HG03175 (cell line): Measurements from ENCODE around the gene TLCD1.

Experiments used
- ATAC-seq: cut with Tn5 transposase; IDR thresholded peaks from one replicate; pipeline ENCODE4 v1.9.1; 2021; ENCODE audit warnings: mild to moderate bottlenecking, moderate library complexity; ENCODE audit not compliant: unreplicated experiment

Gene TLCD1

DNA sequence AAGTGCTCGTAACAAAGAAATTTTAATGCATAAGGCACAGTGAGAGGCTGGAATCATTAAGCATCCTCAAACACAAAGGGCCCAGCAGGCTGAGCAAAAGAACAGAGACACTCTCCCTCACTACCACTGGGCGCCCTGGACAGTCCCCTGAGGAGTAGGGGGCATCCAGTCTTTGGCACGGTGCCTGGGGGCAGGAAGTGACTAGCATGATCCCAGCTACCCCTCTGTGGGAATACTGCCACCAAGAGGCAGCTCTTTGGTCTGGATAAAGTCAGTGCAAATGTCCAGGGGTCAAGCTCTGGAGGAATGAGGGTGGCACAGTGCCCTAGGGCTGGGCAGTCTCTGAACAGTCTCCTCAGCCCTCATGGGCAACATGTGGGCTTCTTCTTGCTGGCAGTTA is 11.8 kb downstream of the TLCD1 start:
- ATAC-seq, result no peak

GRCh38 chr17:28712705-28713415 is 13.2 kb downstream of the TLCD1 start:
- ATAC-seq, result no peak

- ATAC-seq, result no peak
Measured at GRCh38 chr17:28712032-28712704, 13.9 kb downstream of the TLCD1 start.

DNA sequence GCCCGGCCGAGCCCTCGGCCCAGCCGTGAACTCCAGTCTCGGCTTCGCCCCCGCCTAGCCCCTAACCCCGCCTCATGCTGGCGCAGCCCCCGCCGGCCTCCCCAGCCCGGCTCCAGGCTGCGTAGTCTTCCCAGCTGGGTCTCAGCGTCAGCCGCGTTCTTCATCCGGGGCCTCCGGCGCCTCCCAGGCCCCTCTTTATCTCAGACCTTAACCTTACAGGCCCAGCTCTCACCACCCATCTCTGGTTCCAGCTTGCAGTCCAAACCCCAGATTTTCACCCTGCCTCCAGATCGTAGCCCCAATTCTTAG is 14.4 kb downstream of the TLCD1 start, which contains the start of gene PROCA1:
Gene PROCA1 (minus strand): TSS at position 166 of the 309 bp plus-strand sequence. CDS start 228 bp downstream, outside the sequence.
- peak; percentile 15 for ATAC-seq

GRCh38 chr17:28710861-28711722 is 14.9 kb downstream of the TLCD1 start:
- peak; percentile 70 for ATAC-seq

GRCh38 chr17:28707339-28707720 is 18.7 kb downstream of the TLCD1 start:
- no peak for ATAC-seq

- no peak for ATAC-seq
Measured at GRCh38 chr17:28706471-28707338, 19.3 kb downstream of the TLCD1 start.

DNA sequence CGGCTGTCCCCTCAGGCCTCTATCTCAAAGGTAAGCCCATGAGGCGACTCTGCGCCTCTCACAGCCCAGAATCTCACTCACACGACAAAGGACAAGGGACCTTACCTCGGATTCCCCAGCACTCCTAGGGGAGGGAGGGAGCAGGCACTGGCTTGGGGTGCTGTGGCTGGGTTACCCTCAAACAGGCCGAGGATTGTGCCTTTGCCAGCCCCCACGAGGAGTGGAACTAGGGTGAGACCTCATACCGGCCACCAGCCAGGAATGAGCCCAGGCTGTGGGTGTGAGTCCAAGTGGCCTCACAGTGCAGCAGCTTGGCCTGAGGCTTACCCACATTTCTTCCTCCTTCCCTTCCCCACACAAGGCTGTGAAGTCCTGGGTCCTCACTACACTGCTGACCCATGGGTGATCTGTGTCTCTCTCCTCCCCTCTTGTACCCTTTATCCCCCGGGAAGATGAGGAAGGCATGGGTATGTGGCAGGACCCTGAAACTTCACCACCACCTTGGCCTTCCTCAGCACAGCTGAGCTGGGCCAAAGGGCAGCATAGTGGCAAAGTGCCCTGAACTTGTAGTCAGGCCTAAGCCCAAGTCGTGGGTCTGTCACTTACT is 20.2 kb downstream of the TLCD1 start:
- ATAC-seq, result no peak

GRCh38 chr17:28705074-28705659 is 20.9 kb downstream of the TLCD1 start:
- no peak for ATAC-seq

DNA sequence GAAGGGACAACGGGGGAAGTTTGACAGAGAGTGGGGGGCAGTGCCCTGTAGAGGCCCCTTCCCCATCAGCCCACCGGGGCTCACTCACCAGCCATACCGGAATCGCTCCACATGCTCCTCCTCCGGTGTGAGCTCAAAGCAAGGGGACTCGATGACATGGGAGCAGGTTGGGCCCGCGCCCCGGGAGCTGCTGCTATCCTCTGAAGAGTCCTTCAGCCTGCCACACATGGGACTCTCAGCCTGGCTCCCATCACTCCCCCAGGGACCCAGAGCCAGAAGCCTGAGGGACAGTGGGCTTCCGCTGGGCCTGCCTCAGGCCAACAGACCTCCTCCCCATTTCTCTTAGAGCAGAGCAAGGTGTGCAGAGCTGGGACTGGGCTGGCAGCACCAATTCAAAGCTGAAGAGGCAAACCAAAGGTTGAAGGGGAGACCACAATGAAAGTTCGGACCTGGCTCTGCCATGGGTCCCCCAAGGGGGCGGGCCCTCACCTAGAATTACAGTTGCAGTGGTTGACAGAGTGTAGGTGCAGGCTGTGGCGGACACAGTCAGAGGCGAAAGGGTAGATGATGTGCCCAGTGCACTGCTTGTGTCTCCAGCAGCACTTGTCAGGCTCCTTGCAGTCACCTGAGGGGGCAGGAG is 21.7 kb downstream of the TLCD1 start:
- ATAC-seq, result no peak

GRCh38 chr17:28703552-28704218 is 22.3 kb downstream of the TLCD1 start:
- no peak for ATAC-seq

DNA sequence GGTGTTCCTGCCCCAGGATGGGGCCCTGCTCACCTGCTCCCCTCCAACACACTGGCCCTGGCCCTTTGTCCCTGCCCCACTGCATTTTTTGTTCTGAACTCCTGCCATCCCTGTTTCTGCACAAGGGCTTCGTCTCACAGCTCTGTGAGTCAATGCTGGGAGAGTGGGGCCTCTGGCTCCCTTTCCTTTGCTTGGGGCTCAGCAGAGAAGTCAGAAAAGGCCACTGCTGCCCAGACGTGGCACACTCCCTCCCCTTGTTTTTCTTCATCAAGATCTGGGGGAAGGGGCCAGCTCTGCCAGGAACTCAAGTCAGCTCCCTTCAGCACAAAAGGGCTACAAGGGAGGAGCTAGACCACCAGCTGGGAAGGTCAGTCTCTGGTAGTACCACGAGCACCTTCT is 23.3 kb downstream of the TLCD1 start:
- ATAC-seq, result no peak

DNA sequence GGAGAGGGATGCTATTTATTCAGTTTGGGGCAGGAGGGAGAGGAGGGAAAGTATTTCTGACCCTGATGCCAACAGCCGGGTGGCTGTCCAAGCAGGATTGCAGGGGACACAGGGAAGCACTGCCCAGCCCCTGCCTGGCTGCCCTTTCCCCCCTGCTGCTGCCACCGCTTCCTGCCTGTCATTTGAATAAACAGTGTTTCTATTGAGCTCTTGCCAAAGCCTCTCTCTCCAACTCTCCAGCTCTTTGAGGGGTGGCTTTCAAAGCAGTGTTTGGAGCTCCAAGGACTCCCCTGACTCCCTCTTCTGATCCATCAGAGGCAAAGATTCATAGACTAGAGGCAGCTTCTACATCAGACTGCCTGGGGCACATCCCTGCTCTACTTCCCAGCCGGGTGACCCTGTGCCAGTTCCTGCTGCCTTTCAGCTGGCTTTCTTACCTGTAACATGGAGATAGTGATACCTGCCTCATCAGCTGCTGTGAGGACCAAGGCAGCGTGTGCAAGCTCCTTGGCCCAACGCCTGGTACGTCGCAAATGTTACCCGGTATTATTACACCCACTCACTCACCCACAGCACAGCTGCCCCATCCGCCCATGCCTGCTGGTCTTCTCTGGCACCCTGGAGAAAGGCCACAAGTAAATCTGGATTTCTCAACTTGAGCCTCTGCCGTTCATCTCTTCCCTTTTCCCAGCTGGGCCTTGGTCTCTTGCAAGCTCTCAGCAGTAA is 23.8 kb downstream of the TLCD1 start:
- no peak for ATAC-seq

DNA sequence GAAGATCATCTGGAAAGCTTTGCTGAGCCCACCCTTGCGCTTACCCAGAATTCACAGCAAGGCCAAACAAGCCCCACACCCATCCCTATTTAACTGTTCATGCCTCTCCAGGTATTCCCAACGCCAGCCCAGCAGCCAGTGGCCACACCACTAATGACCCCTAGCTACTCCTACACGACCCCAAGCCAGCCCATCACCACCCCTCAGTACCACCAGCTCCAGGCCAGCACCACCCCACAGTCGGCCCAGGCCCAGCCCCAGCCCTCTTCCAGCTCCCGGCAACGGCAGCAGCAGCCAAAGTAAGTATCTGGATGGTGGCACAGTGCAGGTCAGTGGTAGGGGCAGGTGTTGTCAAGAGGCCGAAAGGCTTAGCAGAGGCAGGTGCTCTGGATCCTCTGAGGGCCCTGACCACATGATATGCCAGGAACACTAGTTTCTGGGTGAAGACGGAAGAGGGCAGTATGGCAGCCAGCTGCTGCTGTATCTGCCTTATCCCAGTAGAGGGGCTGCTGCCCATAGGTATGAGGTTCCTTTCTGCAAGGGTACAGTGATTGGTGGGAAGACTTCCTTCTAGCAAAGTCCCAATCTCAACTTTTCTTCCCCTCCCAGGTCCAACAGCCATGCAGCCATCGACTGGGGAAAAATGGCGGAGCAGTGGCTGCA is 25.1 kb downstream of the TLCD1 start:
- ATAC-seq, result no peak

- no peak for ATAC-seq
Measured at GRCh38 chr17:28700278-28700677, 25.8 kb downstream of the TLCD1 start.

- ATAC-seq, result no peak
Measured at GRCh38 chr17:28698253-28698941, 27.6 kb downstream of the TLCD1 start.

DNA sequence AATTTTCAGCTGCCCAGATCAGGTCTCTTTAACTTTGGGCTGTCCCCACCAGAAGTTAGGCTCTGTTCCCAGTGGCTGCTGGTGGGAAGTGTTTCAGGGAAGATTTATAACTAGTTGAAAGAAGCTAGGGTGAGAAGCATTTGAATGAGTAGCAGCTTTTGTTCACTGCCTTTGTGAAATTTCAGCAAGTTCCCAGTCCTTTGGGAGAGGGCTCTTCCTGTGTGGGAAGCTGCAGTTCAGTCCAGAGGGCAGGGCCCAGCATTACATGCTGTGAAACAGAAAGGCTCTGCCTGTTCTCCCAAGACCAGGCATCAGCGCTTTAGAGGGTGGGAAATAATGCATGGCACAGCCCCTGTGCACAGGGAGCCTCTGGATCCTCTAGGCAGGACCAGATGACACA is 32.2 kb downstream of the TLCD1 start:
- no peak for ATAC-seq
